ENCODE results near the gene KMT2E.

KMT2E gene

DNA sequence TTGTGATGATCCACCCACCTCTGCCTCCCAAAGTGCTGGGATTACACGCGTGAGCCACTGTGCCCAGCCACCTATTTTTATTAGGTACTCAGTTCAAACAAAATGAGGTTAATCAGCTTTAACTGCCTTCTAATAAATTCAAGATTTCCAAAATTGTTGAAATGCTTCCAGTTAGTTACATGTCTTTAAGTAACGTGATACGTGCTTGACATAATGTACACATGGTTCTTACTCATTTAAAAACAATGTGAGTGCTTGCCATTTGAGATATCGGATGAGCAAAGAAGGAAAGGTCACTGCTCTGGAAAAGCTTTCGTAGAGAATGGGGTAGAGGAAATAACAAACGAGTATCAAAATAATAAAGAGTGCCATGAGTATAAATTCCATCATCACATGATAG, 83.6 kb downstream of the KMT2E start:
- POLR2A ChIA-PET, result interaction anchor here (0.5 kb wide), 1 partner anchor 31 kb away, joined by 3 read pairs; no protein-coding TSS in a partner anchor
- peaks cover 6% of the 10 kb centered on the region; the same call in 1 of the 2 replicates for H3K4me1 ChIP-seq (ENCODE audit: control insufficient read depth, insufficient read depth, low read length)
- H3K36me3 ChIP-seq (ENCODE audit: control insufficient read depth in 2 of 2, insufficient read depth in 1 of 2, low read length in 2 of 2), result peaks cover 23 to 29% of the 10 kb centered on the region in 2 experiments
- no peak overlapping the region for H3K27ac ChIP-seq (ENCODE audit: extremely low read depth, low read depth, low read length)
- CTCF ChIA-PET, result no interaction called here
- H3K4me3 ChIP-seq (ENCODE audit: low read depth, low read length), result no peak overlapping the region
- no peaks in the 10 kb centered on the region for H3K9me3 ChIP-seq (ENCODE audit: control insufficient read depth, insufficient read depth, low read depth, low read length)
- TF ChIP-seq ZNF184 (tag by site-specific recombination; IDR thresholded peaks at IDR 0.05), result peak; percentile 70
- TF ChIP-seq ZNF423 (tag by site-specific recombination; IDR thresholded peaks at IDR 0.05), result no peak
- no peak for TF ChIP-seq ZNF239 (tag by site-specific recombination; IDR thresholded peaks at IDR 0.05)
- TF ChIP-seq ZNF654 (tag by site-specific recombination; IDR thresholded peaks at IDR 0.05; ENCODE audit: low read depth), result no peak
- no peak for TF ChIP-seq ZSCAN23 (tag by site-specific recombination; IDR thresholded peaks at IDR 0.05)
- TF ChIP-seq, protein P1, sequence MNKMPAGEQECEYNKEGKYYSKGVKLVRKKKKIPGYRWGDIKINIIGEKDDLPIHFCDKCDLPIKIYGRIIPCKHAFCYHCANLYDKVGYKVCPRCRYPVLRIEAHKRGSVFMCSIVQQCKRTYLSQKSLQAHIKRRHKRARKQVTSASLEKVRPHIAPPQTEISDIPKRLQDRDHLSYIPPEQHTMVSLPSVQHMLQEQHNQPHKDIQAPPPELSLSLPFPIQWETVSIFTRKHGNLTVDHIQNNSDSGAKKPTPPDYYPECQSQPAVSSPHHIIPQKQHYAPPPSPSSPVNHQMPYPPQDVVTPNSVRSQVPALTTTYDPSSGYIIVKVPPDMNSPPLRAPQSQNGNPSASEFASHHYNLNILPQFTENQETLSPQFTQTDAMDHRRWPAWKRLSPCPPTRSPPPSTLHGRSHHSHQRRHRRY (tag by site-specific recombination; IDR thresholded peaks at IDR 0.05), result no peak
- TF ChIP-seq, protein P2, sequence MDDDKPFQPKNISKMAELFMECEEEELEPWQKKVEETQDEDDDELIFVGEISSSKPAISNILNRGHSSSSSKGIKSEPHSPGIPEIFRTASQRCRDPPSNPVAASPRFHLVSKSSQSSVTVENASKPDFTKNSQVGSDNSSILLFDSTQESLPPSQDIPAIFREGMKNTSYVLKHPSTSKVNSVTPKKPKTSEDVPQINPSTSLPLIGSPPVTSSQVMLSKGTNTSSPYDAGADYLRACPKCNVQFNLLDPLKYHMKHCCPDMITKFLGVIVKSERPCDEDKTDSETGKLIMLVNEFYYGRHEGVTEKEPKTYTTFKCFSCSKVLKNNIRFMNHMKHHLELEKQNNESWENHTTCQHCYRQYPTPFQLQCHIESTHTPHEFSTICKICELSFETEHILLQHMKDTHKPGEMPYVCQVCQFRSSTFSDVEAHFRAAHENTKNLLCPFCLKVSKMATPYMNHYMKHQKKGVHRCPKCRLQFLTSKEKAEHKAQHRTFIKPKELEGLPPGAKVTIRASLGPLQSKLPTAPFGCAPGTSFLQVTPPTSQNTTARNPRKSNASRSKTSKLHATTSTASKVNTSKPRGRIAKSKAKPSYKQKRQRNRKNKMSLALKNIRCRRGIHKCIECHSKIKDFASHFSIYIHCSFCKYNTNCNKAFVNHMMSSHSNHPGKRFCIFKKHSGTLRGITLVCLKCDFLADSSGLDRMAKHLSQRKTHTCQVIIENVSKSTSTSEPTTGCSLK (tag by site-specific recombination; IDR thresholded peaks at IDR 0.05), result no peak
- TF ChIP-seq ZNF223 (tag by site-specific recombination; IDR thresholded peaks at IDR 0.05), result no peak
- TF ChIP-seq KLF10 (tag by site-specific recombination; IDR thresholded peaks at IDR 0.05), result no peak
- TF ChIP-seq, protein P3, sequence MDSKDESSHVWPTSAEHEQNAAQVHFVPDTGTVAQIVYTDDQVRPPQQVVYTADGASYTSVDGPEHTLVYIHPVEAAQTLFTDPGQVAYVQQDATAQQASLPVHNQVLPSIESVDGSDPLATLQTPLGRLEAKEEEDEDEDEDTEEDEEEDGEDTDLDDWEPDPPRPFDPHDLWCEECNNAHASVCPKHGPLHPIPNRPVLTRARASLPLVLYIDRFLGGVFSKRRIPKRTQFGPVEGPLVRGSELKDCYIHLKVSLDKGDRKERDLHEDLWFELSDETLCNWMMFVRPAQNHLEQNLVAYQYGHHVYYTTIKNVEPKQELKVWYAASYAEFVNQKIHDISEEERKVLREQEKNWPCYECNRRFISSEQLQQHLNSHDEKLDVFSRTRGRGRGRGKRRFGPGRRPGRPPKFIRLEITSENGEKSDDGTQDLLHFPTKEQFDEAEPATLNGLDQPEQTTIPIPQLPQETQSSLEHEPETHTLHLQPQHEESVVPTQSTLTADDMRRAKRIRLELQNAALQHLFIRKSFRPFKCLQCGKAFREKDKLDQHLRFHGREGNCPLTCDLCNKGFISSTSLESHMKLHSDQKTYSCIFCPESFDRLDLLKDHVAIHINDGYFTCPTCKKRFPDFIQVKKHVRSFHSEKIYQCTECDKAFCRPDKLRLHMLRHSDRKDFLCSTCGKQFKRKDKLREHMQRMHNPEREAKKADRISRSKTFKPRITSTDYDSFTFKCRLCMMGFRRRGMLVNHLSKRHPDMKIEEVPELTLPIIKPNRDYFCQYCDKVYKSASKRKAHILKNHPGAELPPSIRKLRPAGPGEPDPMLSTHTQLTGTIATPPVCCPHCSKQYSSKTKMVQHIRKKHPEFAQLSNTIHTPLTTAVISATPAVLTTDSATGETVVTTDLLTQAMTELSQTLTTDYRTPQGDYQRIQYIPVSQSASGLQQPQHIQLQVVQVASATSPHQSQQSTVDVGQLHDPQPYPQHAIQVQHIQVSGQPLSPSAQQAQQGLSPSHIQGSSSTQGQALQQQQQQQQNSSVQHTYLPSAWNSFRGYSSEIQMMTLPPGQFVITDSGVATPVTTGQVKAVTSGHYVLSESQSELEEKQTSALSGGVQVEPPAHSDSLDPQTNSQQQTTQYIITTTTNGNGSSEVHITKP (tag by site-specific recombination; IDR thresholded peaks at IDR 0.05), result no peak
- TF ChIP-seq ZNF335 (tag by site-specific recombination; conservative IDR thresholded peaks at IDR 0.05), result 0 out of 2 replicates have a peak, but pooled peaks have one; percentile 12
- no peak for TF ChIP-seq ZNF558 (tag by site-specific recombination; IDR thresholded peaks at IDR 0.05)
- no peak for TF ChIP-seq ZNF555 (tag by site-specific recombination; conservative IDR thresholded peaks at IDR 0.05)
- TF ChIP-seq ZBTB1 (tag by site-specific recombination; IDR thresholded peaks at IDR 0.05), result no peak
- TF ChIP-seq ZNF623 (tag by site-specific recombination; IDR thresholded peaks at IDR 0.05), result no peak
- no peak for TF ChIP-seq ZNF571 (tag by site-specific recombination; IDR thresholded peaks at IDR 0.05)
- TF ChIP-seq REPIN1 (tag by site-specific recombination; IDR thresholded peaks at IDR 0.05; ENCODE audit: low read depth), result no peak
- no peak for TF ChIP-seq ZNF530 (tag by site-specific recombination; IDR thresholded peaks at IDR 0.05; ENCODE audit: low read depth)
- TF ChIP-seq ZNF596 (tag by site-specific recombination; IDR thresholded peaks at IDR 0.05), result no peak
- TF ChIP-seq, protein P4, sequence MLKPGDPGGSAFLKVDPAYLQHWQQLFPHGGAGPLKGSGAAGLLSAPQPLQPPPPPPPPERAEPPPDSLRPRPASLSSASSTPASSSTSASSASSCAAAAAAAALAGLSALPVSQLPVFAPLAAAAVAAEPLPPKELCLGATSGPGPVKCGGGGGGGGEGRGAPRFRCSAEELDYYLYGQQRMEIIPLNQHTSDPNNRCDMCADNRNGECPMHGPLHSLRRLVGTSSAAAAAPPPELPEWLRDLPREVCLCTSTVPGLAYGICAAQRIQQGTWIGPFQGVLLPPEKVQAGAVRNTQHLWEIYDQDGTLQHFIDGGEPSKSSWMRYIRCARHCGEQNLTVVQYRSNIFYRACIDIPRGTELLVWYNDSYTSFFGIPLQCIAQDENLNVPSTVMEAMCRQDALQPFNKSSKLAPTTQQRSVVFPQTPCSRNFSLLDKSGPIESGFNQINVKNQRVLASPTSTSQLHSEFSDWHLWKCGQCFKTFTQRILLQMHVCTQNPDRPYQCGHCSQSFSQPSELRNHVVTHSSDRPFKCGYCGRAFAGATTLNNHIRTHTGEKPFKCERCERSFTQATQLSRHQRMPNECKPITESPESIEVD (tag by site-specific recombination; IDR thresholded peaks at IDR 0.05), result peak; percentile 90
- TF ChIP-seq ZNF639 (tag by site-specific recombination; IDR thresholded peaks at IDR 0.05), result peak; percentile 59; the same call in 1 of the 2 replicates
- TF ChIP-seq, protein P5, sequence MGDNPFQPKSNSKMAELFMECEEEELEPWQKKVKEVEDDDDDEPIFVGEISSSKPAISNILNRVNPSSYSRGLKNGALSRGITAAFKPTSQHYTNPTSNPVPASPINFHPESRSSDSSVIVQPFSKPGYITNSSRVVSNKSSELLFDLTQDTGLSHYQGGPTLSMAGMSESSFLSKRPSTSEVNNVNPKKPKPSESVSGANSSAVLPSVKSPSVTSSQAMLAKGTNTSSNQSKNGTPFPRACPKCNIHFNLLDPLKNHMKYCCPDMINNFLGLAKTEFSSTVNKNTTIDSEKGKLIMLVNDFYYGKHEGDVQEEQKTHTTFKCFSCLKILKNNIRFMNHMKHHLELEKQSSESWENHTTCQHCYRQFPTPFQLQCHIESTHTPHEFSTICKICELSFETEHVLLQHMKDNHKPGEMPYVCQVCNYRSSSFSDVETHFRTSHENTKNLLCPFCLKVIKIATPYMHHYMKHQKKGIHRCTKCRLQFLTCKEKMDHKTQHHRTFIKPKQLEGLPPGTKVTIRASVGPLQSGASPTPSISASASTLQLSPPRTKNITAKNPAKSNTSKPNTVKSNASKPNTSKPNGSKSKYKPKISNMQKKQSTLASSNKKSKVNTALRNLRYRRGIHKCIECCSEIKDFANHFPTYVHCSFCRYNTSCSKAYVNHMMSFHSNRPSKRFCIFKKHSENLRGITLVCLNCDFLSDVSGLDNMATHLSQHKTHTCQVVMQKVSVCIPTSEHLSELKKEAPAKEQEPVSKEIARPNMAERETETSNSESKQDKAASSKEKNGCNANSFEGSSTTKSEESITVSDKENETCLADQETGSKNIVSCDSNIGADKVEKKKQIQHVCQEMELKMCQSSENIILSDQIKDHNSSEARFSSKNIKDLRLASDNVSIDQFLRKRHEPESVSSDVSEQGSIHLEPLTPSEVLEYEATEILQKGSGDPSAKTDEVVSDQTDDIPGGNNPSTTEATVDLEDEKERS (tag by site-specific recombination; IDR thresholded peaks at IDR 0.05), result 0 out of 2 replicates have a peak, but pooled peaks have one; percentile 39
- TF ChIP-seq ZNF843 (tag by site-specific recombination; IDR thresholded peaks at IDR 0.05), result peak; percentile 67
- TF ChIP-seq ZNF707 (tag by site-specific recombination; IDR thresholded peaks at IDR 0.05), result no peak
- TF ChIP-seq, protein P6, sequence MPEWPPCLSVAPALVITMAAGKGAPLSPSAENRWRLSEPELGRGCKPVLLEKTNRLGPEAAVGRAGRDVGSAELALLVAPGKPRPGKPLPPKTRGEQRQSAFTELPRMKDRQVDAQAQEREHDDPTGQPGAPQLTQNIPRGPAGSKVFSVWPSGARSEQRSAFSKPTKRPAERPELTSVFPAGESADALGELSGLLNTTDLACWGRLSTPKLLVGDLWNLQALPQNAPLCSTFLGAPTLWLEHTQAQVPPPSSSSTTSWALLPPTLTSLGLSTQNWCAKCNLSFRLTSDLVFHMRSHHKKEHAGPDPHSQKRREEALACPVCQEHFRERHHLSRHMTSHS (tag by site-specific recombination; IDR thresholded peaks at IDR 0.05), result no peak

Measured in HEK293 (cell line).